ENCODE measurements around the gene RCAN2. TPM values are rescaled to one million over a fixed set of nuclear protein-coding genes. Genes with fewer than 3 reads are reported as not detected.

Gene RCAN2
- total RNA-seq, 1 donor from 2014 or later, result 3.6 TPM

- Mint-ChIP-seq H3K36me3 (ENCODE audit: low read depth) (no peaks in the 10 kb centered on the region), H3K9me3 (no peaks in the 10 kb centered on the region), H3K4me3 (no peak overlapping the region), H3K27me3 (ENCODE audit: low read depth) (peaks cover 3% of the 10 kb centered on the region), H3K4me1 (peaks cover 6% of the 10 kb centered on the region), H3K27ac (ENCODE audit: unreplicated experiment) (no peak overlapping the region)
- no peak for TF ChIP-seq CTCF (conservative IDR thresholded peaks at IDR 0.05)
- DNase-seq (ENCODE audit: low read depth, low spot score), result no peak
These were observed 161.7 kb downstream of the RCAN2 start for GRCh38 chr6:46329568-46329967.

- no peak for TF ChIP-seq CTCF (conservative IDR thresholded peaks at IDR 0.05)
- H3K9me3 Mint-ChIP-seq, result no peaks in the 10 kb centered on the region
- no peak overlapping the region for H3K27ac Mint-ChIP-seq (ENCODE audit: unreplicated experiment)
- H3K27me3 Mint-ChIP-seq (ENCODE audit: low read depth), result peaks cover 3% of the 10 kb centered on the region
- peaks cover 6% of the 10 kb centered on the region for H3K4me1 Mint-ChIP-seq
- no peak overlapping the region for H3K4me3 Mint-ChIP-seq
- no peaks in the 10 kb centered on the region for H3K36me3 Mint-ChIP-seq (ENCODE audit: low read depth)
- DNase-seq (ENCODE audit: low read depth, low spot score), result no peak
These were observed 163.5 kb downstream of the RCAN2 start for GRCh38 chr6:46327779-46328178.

GRCh38 chr6:46325561-46326530 is 165.4 kb downstream of the RCAN2 start:
- TF ChIP-seq CTCF (conservative IDR thresholded peaks at IDR 0.05), result no peak
- DNase-seq (ENCODE audit: low read depth, low spot score), result no peak
- H3K4me1 Mint-ChIP-seq, result peaks cover 6% of the 10 kb centered on the region
- no peak overlapping the region for H3K27ac Mint-ChIP-seq (ENCODE audit: unreplicated experiment)
- H3K36me3 Mint-ChIP-seq (ENCODE audit: low read depth), result no peaks in the 10 kb centered on the region
- peaks cover 3% of the 10 kb centered on the region for H3K27me3 Mint-ChIP-seq (ENCODE audit: low read depth)
- H3K4me3 Mint-ChIP-seq, result no peak overlapping the region
- no peaks in the 10 kb centered on the region for H3K9me3 Mint-ChIP-seq

- peaks cover 6% of the 10 kb centered on the region for H3K4me1 Mint-ChIP-seq
- TF ChIP-seq CTCF (conservative IDR thresholded peaks at IDR 0.05), result no peak
- H3K27me3 Mint-ChIP-seq (ENCODE audit: low read depth), result peaks cover 3% of the 10 kb centered on the region
- DNase-seq (ENCODE audit: low read depth, low spot score), result no peak
- no peaks in the 10 kb centered on the region for H3K9me3 Mint-ChIP-seq
- no peak overlapping the region for H3K4me3 Mint-ChIP-seq
- H3K36me3 Mint-ChIP-seq (ENCODE audit: low read depth), result no peaks in the 10 kb centered on the region
- no peak overlapping the region for H3K27ac Mint-ChIP-seq (ENCODE audit: unreplicated experiment)
These were observed 166.5 kb downstream of the RCAN2 start for GRCh38 chr6:46324706-46325105.

- H3K4me3 Mint-ChIP-seq, result no peak overlapping the region
- DNase-seq (ENCODE audit: low read depth, low spot score), result no peak
These were observed 167.2 kb downstream of the RCAN2 start for GRCh38 chr6:46323966-46324622.

More at GRCh38 chr6:46323966-46324622, 167.2 kb downstream of the RCAN2 start:
- TF ChIP-seq CTCF (conservative IDR thresholded peaks at IDR 0.05), result no peak
- H3K36me3 Mint-ChIP-seq (ENCODE audit: low read depth), result no peaks in the 10 kb centered on the region
- H3K27ac Mint-ChIP-seq (ENCODE audit: unreplicated experiment), result no peak overlapping the region
- H3K4me1 Mint-ChIP-seq, result peaks cover 6% of the 10 kb centered on the region
- no peaks in the 10 kb centered on the region for H3K9me3 Mint-ChIP-seq
- H3K27me3 Mint-ChIP-seq (ENCODE audit: low read depth), result peaks cover 3% of the 10 kb centered on the region
